HG02642 (cell line): ENCODE data around the gene CACHD1.
A peak's percentile ranks its signal among the peaks of the same experiment; 100 is the strongest.
"Not testable (repeated sequence)": the region's sequence is repeated elsewhere in the genome, so short reads cannot be mapped to it uniquely, and the experiment has no call there.

Experiments
- ATAC-seq: cut with Tn5 transposase; IDR thresholded peaks from one replicate; pipeline ENCODE4 v1.9.1; 2021; ENCODE audit warnings: mild to moderate bottlenecking; ENCODE audit not compliant: unreplicated experiment, poor library complexity

Gene CACHD1

DNA sequence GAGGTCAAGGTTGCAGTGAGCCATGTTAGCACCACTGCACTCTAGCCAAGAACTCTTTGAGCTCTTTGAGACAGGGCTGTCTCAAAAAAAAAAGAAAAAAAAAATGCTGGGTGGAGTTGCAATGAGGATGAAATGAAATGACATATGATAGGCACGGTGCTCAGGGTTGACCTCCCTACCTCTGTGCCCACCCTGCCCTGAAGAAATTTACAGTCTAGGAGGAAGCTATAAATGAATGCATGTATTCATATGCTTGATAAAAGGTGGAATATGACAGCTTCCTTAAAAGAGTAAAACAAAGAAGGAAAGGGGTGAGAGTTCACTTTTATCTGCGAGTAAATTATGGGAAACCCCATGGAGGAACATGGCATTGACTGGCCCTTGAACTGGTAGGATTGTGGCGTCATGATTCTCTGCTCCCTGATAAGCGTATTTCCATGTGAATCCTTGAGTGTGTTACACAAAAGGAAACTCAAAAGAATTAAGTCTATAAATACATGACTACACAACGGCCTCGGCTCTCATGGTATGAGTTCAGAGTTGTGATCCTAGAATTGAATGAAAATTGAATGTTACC, 215.9 kb downstream of the CACHD1 start:
- ATAC-seq = no peak

DNA sequence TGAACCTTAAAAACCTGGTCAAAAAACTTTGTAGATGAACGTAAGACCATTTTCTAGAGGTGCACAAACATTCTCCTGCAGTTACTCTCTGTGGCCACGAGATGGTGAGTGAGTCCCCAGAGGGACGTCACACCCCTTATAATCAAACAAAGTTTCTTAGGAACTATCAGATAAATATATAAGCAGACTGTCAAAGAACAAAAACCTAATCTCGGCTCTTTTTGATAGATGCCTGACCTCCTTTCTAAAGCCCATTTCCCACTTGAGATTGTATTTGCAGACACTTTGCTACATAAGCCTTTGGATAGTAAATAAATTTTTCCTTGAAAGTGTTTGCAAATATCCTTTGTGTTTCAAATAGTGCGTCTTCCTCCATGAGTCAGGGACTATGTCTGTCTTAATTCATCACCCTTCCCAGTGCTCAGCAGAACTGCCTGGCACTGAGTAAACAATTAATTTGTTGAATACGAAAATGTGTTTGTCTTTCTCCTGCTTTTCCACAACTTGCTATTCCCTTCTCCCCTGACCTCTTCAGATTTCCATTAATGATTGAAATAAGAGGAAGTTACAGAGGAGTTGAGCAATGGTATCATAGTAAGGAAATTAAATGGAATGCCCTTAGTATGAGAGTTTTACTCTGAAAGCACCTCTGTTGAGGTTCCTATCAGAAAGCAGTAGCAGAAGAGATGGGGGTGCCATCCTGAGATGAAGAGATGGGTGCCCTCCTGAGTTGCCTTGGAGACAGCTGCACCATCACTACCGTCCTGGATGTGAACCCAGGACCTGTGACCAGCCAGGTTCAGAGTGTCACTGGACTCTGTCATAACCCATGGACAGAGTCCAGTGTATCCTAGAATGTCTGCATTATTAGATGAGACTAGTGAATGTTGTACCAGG, 217.1 kb downstream of the CACHD1 start:
- ATAC-seq = peak; percentile 47

DNA sequence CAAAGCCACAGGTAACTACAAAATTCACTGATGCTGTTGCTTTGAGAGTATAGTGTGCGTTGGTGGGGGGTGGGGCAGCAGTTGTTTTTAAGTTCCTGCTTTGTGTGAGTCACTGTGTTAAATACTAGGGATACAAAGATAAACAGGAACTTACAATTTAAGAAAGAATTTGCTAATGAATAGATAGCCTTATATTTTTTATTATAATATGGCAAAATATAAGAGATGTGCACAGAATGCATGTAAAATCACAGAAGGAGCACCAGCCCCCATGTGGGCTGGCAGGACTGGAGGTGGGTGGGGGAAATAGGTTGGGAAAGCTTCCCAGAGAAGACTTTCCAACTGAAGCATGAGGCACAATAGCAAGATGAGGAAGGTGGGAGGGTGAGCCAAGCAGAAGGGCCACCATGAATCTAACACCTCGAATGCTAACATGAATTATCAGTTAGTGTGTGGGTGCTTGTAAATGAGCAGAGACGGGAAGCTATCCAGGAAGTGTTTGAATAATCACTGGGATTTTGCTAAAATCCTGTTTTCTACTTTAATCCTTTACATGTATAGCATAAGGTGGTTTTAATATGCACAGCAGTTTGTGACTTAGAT, 217.9 kb downstream of the CACHD1 start:
- no peak for ATAC-seq

DNA sequence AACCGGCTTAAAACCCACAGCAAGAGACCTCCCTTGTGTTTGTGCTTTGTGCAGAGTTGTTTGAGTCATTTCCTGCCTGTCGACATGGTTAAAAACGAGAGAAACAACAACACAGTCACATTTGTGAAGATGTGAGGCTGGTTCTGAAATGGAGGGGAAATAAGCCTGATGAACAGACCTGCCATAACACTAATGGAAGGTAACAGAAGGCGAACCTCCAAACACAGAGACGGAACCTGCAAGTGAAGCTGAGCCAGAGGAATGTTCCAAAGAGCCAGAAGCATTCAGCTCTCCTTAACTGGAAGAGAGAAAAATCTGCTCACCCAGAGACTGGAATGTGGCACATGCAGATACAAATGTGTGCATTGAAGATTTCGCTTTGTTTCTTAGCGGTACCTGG, 221.7 kb downstream of the CACHD1 start:
- no peak for ATAC-seq

DNA sequence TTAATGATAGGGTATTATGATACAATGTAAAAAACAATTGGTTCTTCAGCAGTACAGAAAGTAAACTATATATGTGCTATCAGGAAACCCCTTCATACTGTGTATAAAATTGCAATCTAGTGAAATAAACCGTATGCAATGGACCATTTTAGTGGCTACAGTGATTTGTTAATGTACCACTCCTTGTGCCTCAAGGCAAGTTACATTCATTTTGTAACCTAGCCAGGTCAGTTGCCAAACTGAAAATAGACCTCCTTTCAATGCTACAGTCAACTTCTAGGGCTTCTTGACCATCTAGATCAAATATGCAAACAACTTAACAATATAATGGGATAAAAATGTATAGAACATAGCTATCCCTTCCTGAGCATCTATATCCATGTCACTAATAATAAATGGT, 223.0 kb downstream of the CACHD1 start:
- no peak for ATAC-seq

DNA sequence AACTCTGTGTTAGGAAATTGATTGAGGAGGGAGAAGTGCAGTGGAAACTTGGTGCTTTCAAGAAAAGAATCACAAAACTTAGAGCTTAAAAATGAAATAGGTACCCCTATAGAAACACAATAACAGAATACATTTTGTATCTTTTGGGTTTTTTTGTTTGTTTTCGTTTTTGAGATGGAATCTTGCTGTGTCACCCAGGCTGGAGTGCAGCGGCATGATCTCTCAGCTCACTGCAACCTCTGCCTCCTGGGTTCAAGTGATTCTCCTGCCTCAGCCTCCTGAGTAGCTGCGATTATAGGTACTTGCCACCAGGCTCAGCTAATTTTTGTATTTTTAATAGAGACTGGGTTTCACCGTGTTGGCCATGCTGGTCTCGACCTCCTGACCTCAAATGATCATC, 223.5 kb downstream of the CACHD1 start:
- no peak for ATAC-seq

DNA sequence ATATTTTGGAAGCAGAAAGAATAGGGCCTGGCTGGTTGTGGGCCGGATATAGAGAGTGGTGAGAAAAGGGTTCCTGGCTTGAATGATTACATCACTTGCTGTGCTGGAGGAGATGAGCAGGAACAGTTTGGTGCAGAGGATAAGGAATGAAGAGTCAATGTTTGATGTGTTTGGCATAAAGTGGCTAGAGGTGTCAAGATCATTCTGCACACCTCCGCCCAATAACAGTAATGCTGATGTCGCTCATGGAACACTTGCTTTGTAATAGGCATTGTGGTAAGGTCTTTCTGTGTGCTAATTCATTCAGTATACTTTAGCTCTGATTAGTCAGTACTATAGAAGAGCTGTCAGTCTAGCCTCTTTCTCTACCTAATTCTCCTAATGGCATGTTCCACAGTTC, 226.9 kb downstream of the CACHD1 start:
- no peak for ATAC-seq

DNA sequence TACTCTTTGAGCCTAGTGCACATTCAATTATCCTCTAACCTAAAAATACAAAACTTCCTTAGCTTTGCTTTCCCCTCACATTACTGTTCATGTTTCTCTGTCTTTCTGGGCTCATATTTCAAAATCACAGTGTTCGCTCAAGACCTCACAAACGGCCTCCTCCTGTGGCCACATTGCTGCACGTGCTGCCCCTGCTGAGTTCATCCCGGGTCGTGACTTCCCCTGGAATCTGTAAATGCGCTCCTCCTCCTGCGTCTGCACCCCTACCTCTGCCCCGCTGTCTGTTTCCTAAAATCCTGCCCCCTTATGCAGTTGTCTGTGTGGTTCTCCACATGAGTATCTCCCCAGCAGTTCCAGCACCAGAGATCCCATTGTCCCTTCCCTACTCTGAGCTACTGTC, 229.4 kb downstream of the CACHD1 start:
- no peak for ATAC-seq

DNA sequence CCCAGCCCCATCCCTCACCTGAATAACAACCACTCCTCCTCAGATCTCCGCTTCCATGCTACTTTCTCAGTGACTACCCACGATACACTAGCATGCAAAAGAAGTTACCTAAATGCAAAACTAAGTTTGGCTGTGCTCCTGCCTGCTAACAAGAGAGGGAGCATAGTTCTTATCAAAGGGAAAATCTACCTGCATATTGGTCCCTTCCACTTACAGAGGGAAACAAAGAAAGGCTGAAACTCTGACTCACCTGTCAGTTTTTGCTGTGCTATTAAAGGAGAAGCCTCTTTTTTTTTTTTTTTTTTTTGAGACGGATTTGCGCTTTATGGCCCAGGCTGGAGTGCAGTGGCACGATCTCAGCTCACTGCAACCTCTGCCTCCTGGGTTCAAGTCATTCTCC, 231.1 kb downstream of the CACHD1 start:
- no peak for ATAC-seq

DNA sequence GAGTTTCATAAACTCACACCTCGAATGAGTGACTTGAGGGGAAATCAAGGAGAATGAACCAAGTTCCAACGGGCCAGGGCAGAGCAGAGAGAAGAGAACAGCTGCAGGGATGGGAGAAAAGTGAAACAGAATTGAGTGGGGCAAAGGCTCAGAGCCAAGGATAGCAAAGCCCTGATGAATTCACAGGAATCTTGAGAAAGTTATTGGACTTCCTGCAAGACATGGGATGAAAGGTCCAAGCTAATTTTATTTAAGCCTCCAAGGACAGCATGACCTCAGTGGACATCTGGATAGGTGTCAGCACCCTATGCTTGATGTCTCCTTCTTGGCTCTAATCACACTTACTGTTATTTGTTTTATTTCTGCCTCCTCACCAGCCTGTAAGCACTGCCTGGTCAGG, 232.0 kb downstream of the CACHD1 start:
- no peak for ATAC-seq

DNA sequence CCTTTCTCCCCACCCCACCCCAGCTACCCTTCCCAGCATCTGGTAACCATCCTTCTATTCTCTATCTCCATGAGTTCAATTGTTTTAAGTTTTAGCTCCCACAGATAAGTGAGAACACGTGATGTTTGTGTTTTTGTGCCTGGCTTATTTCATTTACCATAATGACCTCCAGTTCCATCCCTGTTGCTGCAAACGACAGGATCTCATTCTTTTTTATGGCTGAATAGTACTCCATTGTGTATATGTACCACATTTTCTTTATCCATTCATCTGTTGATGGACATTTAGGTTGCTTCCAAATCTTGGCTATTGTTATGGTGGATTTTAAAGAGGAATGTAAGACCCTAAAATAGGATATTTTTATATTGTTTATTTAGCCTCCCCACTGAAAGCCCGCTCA, 232.7 kb downstream of the CACHD1 start:
- not testable (repeated sequence) for ATAC-seq

DNA sequence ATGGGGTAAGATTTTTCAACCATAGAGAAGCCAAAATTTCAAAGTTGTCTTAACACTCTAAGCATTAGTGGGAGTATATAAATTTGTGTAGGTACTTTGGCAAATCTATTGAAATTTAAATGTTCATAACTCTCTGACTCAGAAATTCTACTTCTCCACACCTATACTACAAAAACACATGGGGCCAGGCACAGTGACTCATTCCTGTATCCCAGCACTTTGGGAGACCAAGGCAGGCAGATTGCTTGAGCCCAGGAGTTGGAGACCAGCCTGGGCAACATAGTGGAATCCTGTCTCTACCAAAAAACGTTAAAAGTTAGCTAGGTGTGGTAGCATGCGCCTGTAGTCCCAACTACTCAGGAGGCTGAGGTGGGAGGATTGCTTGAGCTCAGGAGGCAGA, 233.7 kb downstream of the CACHD1 start:
- no peak for ATAC-seq

DNA sequence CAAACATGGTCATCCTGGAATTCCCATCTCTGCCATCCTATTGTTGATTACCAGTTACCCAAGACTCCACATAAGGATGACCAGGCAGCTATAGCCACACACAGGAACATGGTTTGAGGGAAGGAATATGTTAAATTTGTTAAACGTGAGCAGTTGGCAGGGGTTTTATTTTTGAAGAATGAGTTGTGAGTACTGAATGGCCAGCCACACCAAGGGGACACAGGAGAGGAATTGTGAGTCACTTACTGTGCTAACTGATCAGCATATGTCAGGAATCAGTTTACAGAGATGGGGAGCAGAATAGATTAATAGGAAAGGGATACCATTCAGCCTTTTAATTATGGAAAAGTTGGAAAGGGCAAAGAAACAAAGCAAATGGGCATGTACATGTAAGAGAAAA, 235.7 kb downstream of the CACHD1 start:
- ATAC-seq = no peak

DNA sequence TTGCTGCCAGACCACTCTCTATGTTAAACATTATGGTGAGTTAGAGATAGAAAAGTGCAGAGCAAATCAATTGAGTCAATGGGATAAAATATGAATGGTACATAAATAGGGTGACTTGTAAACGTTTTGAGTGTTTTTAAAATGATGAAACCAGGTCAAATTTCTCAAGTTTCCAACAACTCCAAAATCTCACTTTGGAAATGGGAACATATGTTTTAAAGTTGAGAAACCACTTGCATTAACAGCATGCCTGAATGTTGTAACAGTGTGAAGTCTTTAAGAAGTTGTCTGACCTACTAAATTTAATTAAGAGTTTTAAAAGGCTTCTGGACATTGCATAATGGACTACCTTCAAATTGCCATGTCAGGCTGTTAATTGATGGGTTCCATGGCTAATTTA, 241.3 kb downstream of the CACHD1 start:
- ATAC-seq = no peak

DNA sequence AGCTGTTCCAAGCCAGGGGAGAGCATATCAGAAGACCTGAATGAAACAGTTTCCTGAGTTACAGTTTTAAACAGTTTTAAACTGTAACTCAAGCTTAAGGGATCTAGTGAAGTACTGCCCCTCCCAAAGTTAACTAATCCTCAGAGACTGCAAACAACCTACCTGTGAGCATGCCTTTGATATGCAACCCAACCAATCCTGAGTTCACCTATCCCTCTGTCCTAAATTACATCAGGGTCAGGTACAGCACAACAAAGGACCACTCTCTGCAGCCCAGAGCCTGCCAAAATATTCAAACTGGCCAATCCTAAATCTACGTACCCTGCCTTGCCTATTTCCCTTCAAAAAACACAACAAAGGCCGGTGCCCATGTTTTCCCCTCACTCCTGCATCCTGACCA, 242.1 kb downstream of the CACHD1 start:
- ATAC-seq = no peak

DNA sequence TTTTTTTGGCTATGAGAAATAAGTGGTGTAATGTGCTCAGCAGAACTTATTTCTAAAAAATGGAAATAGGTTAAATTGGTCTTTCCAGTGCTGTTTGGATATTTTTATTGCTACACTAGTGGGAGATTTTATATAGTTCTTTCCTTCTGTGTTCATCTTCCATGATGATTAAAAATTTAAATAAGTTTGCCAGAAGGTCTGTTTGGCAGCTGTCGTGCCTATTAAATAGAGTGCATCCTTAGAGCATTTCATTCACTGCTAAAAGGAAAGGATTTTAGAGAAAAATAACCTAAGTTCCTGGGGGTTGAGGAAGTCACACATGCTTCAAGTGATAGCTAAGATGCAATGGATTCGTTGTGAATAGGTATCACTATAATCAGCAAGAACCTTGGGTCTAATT, 245.3 kb downstream of the CACHD1 start:
- no peak for ATAC-seq

DNA sequence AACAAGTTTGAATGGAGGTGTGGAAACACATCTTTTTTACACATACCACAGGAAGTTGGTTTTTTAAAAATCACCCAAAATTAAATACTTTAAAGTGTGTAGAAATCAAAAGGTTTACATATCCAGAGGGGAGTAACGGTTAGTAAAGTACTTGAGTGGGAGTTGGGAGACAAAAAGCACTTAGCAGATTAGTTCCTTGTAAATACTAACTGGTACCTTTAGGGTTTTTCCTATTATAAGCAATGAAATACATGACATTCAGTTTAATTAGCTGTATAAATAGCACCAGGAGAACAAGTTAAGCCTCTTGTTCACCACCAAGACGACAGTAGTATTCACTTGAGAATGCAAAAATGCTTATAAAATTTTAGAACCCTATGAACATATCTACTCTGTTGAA, 251.2 kb downstream of the CACHD1 start:
- ATAC-seq = no peak

DNA sequence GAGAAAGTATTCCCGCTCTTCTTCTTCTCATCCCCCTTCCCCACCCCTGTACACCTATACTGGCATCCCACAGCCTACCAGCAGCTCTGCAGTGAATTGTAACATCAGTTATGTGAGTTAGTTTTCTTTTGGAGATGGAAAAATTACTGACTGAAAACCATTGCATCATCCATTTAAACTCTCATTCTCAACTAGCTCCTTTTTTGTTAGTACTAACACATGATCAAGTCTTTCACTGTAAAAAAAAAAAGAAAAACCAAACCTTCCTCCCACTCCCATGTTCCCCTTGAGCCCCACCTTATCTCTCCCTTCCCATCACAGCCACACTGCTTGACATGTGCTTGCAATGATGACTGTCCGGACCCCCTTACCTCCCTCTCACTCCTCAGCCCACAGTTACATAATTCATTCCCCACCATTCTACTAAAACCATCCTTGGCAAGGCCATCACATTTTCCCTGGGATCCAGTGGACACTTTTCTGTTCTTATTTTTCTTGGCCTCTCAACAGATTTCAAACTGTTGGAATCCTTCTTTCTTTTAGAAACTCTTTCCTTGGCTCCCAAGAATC, 251.7 kb downstream of the CACHD1 start:
- no peak for ATAC-seq

DNA sequence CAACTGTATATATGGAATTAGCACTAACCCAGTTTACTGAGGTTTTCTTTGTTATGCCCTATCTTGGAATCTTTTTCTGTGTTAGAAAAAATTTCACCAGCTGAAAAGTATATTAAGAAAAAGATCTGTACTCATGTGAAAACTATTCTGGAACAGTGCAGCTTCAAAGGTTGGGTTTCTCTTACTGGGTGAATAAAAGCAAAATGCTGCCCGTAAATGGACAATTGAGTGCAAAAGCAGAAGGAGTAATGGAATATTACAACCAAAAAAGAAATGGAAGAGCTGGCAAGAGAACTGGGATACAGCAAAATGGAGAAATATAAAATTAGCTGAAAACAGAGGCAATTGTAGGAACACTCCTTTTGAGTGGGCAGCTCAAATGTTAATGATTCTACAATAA, 257.9 kb downstream of the CACHD1 start:
- ATAC-seq = no peak

DNA sequence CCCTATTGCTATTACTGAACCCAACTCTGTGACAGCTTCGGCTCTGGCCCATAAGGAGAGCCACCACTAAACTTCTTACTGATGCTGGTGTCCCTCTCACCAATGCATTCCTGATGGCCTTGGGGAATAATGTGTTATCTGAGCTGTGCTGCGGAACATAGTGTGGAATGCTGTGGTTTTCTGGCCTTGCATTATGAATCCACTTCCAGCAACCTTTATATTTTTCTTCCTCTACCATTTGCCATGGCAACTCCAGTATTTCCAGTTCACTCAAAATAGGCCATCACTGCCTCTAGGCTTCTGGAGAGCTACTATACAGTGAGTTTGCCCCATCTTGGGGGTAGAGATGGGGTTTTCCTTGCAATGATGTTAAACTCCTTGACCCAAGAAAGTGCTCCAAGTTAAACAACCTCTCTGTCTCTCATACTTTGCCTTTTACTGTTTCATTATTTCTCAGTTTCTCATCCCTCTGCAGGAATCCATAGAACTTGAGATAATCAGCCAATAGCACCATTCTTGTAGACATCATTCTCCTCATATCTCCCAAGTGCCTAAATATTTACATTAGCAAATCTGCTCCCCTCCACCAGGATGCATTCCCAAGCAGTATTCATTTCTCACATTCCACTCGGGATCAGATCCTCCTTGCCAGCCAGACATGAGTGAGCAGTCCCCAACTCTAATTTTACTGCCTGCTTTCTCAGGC, 263.8 kb downstream of the CACHD1 start:
- ATAC-seq = no peak

DNA sequence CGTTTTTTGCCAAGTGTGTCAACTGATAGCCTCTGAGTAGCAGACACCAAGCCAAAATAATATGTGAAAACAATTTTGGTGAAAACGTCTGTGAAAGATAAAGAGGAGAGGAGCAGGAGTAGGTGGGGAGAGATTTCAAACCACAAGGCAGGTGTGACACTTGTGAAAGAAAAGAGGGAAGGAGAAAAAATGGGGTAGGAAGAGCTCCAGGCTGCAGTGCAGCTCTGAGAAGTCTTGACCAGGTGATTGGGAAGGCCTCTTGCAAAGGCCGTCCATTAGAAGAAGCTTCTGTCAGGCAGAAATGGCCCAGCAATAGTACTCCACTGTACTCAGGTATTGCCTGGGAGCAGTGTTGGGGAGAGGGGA, 264.3 kb downstream of the CACHD1 start:
- ATAC-seq = no peak
